SK-N-SH (cell line): ENCODE data around the gene GRIN1. TPM values are rescaled to one million over a fixed set of nuclear protein-coding genes. Genes with fewer than 3 reads are reported as not detected.

ENCODE experiments used
- CTCF ChIA-PET: fragments of 300-600, 350-600 bp; formaldehyde crosslinking; extraction: SDS; loops from one replicate; lab custom pipeline; 2021; lab: Yijun Ruan, JAX
- POLR2A ChIA-PET: fragments of 350-600 bp; sonication (Branson Sonifier 250); formaldehyde crosslinking; extraction: SDS; loops from one replicate; lab custom pipeline; 2020; ENCODE audit warnings: antibody characterized with exemption, inconsistent platforms; lab: Yijun Ruan, JAX
- DNase-seq: peaks from one replicate; pipeline ENCODE4 v3.0.0; 2012
- H2AFZ ChIP-seq: fragments of 200-600 bp; sonication (generic); 2 replicates; pipeline ENCODE4 v1.8.1; 2016; ENCODE audit warnings: antibody characterized with exemption, mild to moderate bottlenecking, low read depth
- H3F3A ChIP-seq: fragments of 200-600 bp; sonication (generic); replicated peaks from 2 replicates; pipeline ENCODE3; 2016; ENCODE audit warnings: antibody characterized with exemption, mild to moderate bottlenecking; ENCODE audit not compliant: insufficient read depth
- H3K27ac ChIP-seq, 2 experiments: fragments of 200-500 bp in 1 of 2; fragments of 200-600 bp in 1 of 2; sonication (Bioruptor generic) in 1 of 2; sonication (generic), shearing (Covaris generic) in 1 of 2; 2 replicates each; pipeline versions ENCODE4 v1.5.1 to v1.6.1; 2014 to 2016; ENCODE audit warnings: low read depth in 2 of 2, inconsistent platforms in 1 of 2, low read length in 1 of 2, mild to moderate bottlenecking in 1 of 2, mixed read lengths in 1 of 2
- H3K27me3 ChIP-seq: fragments of 200-600 bp; sonication (generic), shearing (Covaris generic); 2 replicates; pipeline ENCODE4 v1.6.1; 2016; ENCODE audit warnings: mixed run types; ENCODE audit not compliant: insufficient read depth
- H3K36me3 ChIP-seq, 2 experiments: fragments of 200-500 bp in 1 of 2; fragments of 200-600 bp in 1 of 2; sonication (Bioruptor generic) in 1 of 2; sonication (generic) in 1 of 2; replicated peaks in 1 of 2; 2 replicates each; pipeline versions ENCODE3 to v1.5.1; 2014 to 2016; ENCODE audit warnings: low read length in 1 of 2, mild to moderate bottlenecking in 1 of 2; ENCODE audit not compliant: insufficient read depth in 2 of 2, control insufficient read depth in 1 of 2
- H3K4me1 ChIP-seq, 2 experiments: fragments of 200-500 bp in 1 of 2; fragments of 200-600 bp in 1 of 2; sonication (Bioruptor generic) in 1 of 2; sonication (generic), shearing (Covaris generic) in 1 of 2; 2 replicates each; pipeline versions ENCODE4 v1.5.1 to v1.6.1; 2014 to 2016; ENCODE audit warnings: low read depth in 1 of 2, low read length in 1 of 2, mixed run types in 1 of 2; ENCODE audit not compliant: insufficient read depth in 2 of 2, control insufficient read depth in 1 of 2
- H3K4me2 ChIP-seq: fragments of 200-600 bp; sonication (generic), shearing (Covaris generic); 2 replicates; pipeline ENCODE4 v1.6.1; 2017; ENCODE audit warnings: mixed run types
- H3K4me3 ChIP-seq, 2 experiments: fragments of 200-500 bp in 1 of 2; fragments of 200-600 bp in 1 of 2; sonication (Bioruptor generic) in 1 of 2; sonication (generic), shearing (Covaris generic) in 1 of 2; 2 replicates each; pipeline versions ENCODE4 v1.5.1 to v1.8.1; 2014 to 2016; ENCODE audit warnings: low read depth in 2 of 2, inconsistent platforms in 1 of 2, low read length in 1 of 2, mild to moderate bottlenecking in 1 of 2, mixed read lengths in 1 of 2, moderate library complexity in 1 of 2
- H3K79me2 ChIP-seq: fragments of 200-600 bp; sonication (generic); 2 replicates; pipeline ENCODE4 v1.8.1; 2017; ENCODE audit warnings: mild to moderate bottlenecking; ENCODE audit not compliant: insufficient read depth
- H3K9ac ChIP-seq: fragments of 200-600 bp; sonication (generic); 2 replicates; pipeline ENCODE4 v1.6.1; 2017; ENCODE audit warnings: mixed run types
- H3K9me2 ChIP-seq: fragments of 200-600 bp; sonication (generic); 2 replicates; pipeline ENCODE4 v1.6.1; 2017; ENCODE audit warnings: mixed run types
- H3K9me3 ChIP-seq: fragments of 200-600 bp; sonication (generic); 2 replicates; pipeline ENCODE4 v1.6.1; 2017; ENCODE audit warnings: mixed run types, mild to moderate bottlenecking, moderate library complexity
- H4K20me1 ChIP-seq: fragments of 200-600 bp; sonication (generic); 2 replicates; pipeline ENCODE4 v1.6.1; 2017; ENCODE audit warnings: mild to moderate bottlenecking, mixed run types; ENCODE audit not compliant: insufficient read depth
- ELF1 ChIP-seq: IDR thresholded peaks from 2 replicates; pipeline ENCODE4 v1.4.0; 2012
- EP300 ChIP-seq, 2 experiments: IDR thresholded peaks; 2 replicates each; pipeline versions ENCODE4 v1.4.0 to v1.6.1; 2012; ENCODE audit warnings: borderline replicate concordance in 1 of 2, low read depth in 1 of 2, low read length in 1 of 2
- EZH2phosphoT487 ChIP-seq: fragments of 200-600 bp; sonication (generic); IDR thresholded peaks from 2 replicates; pipeline ENCODE4 v1.6.1; 2017; ENCODE audit warnings: low read depth, mixed run types, mild to moderate bottlenecking, antibody characterized with exemption, moderate library complexity, borderline replicate concordance
- FOSL2 ChIP-seq: IDR thresholded peaks from 2 replicates; pipeline ENCODE4 v1.4.0; 2012; ENCODE audit warnings: low read depth, mild to moderate bottlenecking, moderate library complexity, borderline replicate concordance
- FOXJ3 ChIP-seq: sonication (generic); formaldehyde crosslinking; IDR thresholded peaks from 2 replicates; pipeline ENCODE4 v1.5.1; 2020; ENCODE audit warnings: mild to moderate bottlenecking, missing genetic modification reagents
- FOXM1 ChIP-seq: IDR thresholded peaks from 2 replicates; pipeline ENCODE4 v1.4.0; 2012; ENCODE audit warnings: low read depth, mild to moderate bottlenecking
- GABPA ChIP-seq: IDR thresholded peaks from 2 replicates; pipeline ENCODE4 v1.4.0; 2012; ENCODE audit warnings: low read depth, mild to moderate bottlenecking
- GATA2 ChIP-seq: sonication (generic); formaldehyde crosslinking; IDR thresholded peaks from 2 replicates; pipeline ENCODE4 v1.5.0; 2020; ENCODE audit warnings: mild to moderate bottlenecking, missing genetic modification reagents
- JUND ChIP-seq: IDR thresholded peaks from 2 replicates; pipeline ENCODE4 v1.4.0; 2012
- MAX ChIP-seq: IDR thresholded peaks from 2 replicates; pipeline ENCODE4 v1.4.0; 2012; ENCODE audit warnings: low read depth
- MEF2A ChIP-seq: IDR thresholded peaks from 2 replicates; pipeline ENCODE4 v1.4.0; 2012; ENCODE audit warnings: low read depth, borderline replicate concordance
- NFIC ChIP-seq: IDR thresholded peaks from 2 replicates; pipeline ENCODE4 v1.4.0; 2012; ENCODE audit warnings: borderline replicate concordance
- POLR2AphosphoS5 ChIP-seq: IDR thresholded peaks from 2 replicates; pipeline ENCODE4 v1.6.1; 2012; ENCODE audit warnings: low read depth, low read length
- RAD21 ChIP-seq: IDR thresholded peaks from 2 replicates; pipeline ENCODE4 v1.6.1; 2012; ENCODE audit warnings: mild to moderate bottlenecking, low read length
- SIN3A ChIP-seq: IDR thresholded peaks from 2 replicates; pipeline ENCODE4 v1.6.1; 2012; ENCODE audit warnings: low read depth, mild to moderate bottlenecking, low read length, moderate library complexity, borderline replicate concordance
- TAF1 ChIP-seq: IDR thresholded peaks from 2 replicates; pipeline ENCODE4 v1.6.1; 2012; ENCODE audit warnings: low read depth, mild to moderate bottlenecking, low read length, moderate library complexity, borderline replicate concordance
- USF2 ChIP-seq: fragments of 150-350 bp; IDR thresholded peaks from 2 replicates; pipeline ENCODE4 v1.6.1; 2017; ENCODE audit warnings: antibody characterized with exemption, low read length, low read depth, borderline replicate concordance
- ZBTB33 ChIP-seq: IDR thresholded peaks from 2 replicates; pipeline ENCODE4 v1.4.0; 2012; ENCODE audit warnings: low read depth, borderline replicate concordance
- WGBS: methylation state at CpG from one replicate; pipeline ENCODE4 v1.1.6; 2017; ENCODE audit warnings: low lambda C conversion rate; 5-methylcytosine and 5-hydroxymethylcytosine counted together
- polyA plus RNA-seq, 3 experiments: library from polyadenylated mRNA; depleted of rRNA; stranded (reverse); fragments of >200 nt; gene quantifications; 2 replicates each; pipeline ENCODE4 v1.2.3, GENCODE V29; 2012
- TF ChIP-seq, protein P1 (sequence below): IDR thresholded peaks from 2 replicates; pipeline ENCODE4 v1.4.0; 2012; ENCODE audit warnings: low read depth, borderline replicate concordance

The GRIN1 gene
- polyA plus RNA-seq, 1 of the 3 experiments (the other 2 are of a cell fraction) = not detected

DNA sequence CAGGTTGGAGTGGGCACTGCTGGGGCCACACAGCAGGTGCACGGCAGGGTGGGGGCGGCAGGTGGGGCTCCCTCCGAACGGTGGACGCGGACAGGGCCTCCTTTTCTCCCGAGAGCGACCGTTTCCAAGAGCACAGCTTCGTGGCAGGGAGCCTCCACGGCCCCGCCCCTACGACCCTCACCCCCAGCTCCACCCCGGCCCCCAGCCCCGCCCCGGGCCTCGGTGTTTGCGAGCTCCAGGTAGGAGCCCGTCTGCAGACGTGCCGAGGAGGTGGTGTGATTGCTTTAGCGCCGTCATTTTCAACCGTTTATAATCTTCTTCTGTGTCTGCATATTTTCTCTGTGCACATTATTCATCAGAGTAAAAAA, 8.8 kb downstream of the GRIN1 start:
- H3K36me3 ChIP-seq = no peaks in the 10 kb centered on the region
- no peaks in the 10 kb centered on the region for H3K9me2 ChIP-seq
- no peak overlapping the region for H3K27ac ChIP-seq
- DNase-seq = no peak
- 74% methylated on average over 23 of the region's 24 CpGs for WGBS
- no peaks in the 10 kb centered on the region for H3K79me2 ChIP-seq
- no peaks in the 10 kb centered on the region for H4K20me1 ChIP-seq
- TF ChIP-seq GATA2 = no peak
- no peak for TF ChIP-seq FOXM1
- no peak for TF ChIP-seq JUND
- TF ChIP-seq FOXJ3 (CRISPR knock-in tag) = no peak
- no peak for TF ChIP-seq FOSL2
- TF ChIP-seq SIN3A = no peak
- TF ChIP-seq, all 33 proteins: peak for 0
- no peaks in the 10 kb centered on the region for H3K9me3 ChIP-seq
- POLR2A ChIA-PET = interaction anchor here (1.5 kb wide), 1 partner anchor 8 kb away, joined by 3 read pairs; the partner anchor contains the start of gene GRIN1
- H3K4me2 ChIP-seq = no peak overlapping the region
- H3K4me1 ChIP-seq = no peaks in the 10 kb centered on the region
- CTCF ChIA-PET = no interaction called here
- H3K9ac ChIP-seq = no peak overlapping the region
- no peaks in the 10 kb centered on the region for H3K27me3 ChIP-seq
- H3K4me3 ChIP-seq = no peak overlapping the region
- H3F3A ChIP-seq = no peaks in the 10 kb centered on the region
- H2AFZ ChIP-seq = no peak overlapping the region

- Histone ChIP-seq H3F3A (no peaks in the 10 kb centered on the region), H3K36me3 (no peaks in the 10 kb centered on the region), H3K4me2 (no peak overlapping the region), H3K4me3 (no peak overlapping the region), H3K27me3 (no peaks in the 10 kb centered on the region), H3K9ac (no peak overlapping the region), H3K27ac (no peak overlapping the region), H3K79me2 (no peaks in the 10 kb centered on the region), H3K9me2 (no peaks in the 10 kb centered on the region), H3K9me3 (no peaks in the 10 kb centered on the region), H2AFZ (no peak overlapping the region), H4K20me1 (no peaks in the 10 kb centered on the region), H3K4me1 (no peaks in the 10 kb centered on the region)
- no peak for TF ChIP-seq ELF1
- no peak for TF ChIP-seq RAD21
- TF ChIP-seq, protein P1, sequence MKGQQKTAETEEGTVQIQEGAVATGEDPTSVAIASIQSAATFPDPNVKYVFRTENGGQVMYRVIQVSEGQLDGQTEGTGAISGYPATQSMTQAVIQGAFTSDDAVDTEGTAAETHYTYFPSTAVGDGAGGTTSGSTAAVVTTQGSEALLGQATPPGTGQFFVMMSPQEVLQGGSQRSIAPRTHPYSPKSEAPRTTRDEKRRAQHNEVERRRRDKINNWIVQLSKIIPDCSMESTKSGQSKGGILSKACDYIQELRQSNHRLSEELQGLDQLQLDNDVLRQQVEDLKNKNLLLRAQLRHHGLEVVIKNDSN = no peak
- TF ChIP-seq SIN3A = no peak
- TF ChIP-seq MAX = no peak
- TF ChIP-seq POLR2AphosphoS5 = no peak
- TF ChIP-seq EP300 (IDR thresholded peaks at IDR 0.05; ENCODE audit: borderline replicate concordance in 1 of 2, low read depth in 1 of 2, low read length in 1 of 2) = no peak
- no peak for TF ChIP-seq EZH2phosphoT487
- TF ChIP-seq ZBTB33 = no peak
- TF ChIP-seq TAF1 = no peak
- no peak for TF ChIP-seq USF2
- TF ChIP-seq MEF2A = no peak
- no peak for TF ChIP-seq NFIC
- no peak for TF ChIP-seq GABPA
- CTCF ChIA-PET = interaction anchor here (1.1 to 1.3 kb wide), 2 partner anchors 21 to 22 kb away, joined by 3 to 4 read pairs; partner anchors contain the start of gene LRRC26
- no peak for DNase-seq
- WGBS = 83% methylated on average over 24 of the region's 27 CpGs
- POLR2A ChIA-PET = interaction anchor here (1.5 kb wide), 1 partner anchor 9 kb away, joined by 3 read pairs; the partner anchor contains the start of gene GRIN1
Observed at GRCh38 chr9:137148242-137148641, 9.3 kb downstream of the GRIN1 start.
